ENCODE data around the gene SUPT4H1.

- TF ChIP-seq POLR2A (IDR thresholded peaks at IDR 0.05): no peak
- TF ChIP-seq CTCF (IDR thresholded peaks at IDR 0.05): no peak
Measured at GRCh38 chr17:58399974-58400373, 48.0 kb upstream of the SUPT4H1 start.

Data from thyroid gland (tissue), 4 donors.